ENCODE data around the gene MYADM.

DNA sequence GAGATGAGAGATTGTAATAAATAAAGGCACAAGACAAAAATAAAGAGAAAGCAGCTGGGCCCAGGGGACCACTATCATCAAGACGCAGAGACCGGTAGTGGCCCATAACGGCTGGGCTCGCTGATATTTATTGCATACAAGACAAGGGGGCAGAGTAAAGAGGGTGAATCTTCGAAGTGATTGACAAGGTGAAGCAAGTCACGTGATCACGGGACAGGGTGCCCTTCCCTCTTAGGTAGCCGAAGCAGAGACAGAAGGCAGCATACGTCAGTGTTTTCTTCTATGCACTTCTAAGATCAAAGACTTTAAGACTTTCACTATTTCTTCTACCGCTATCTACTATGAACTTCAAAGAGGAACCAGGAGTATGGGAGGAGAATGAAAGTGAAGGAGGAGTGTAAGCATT, 9.7 kb downstream of the MYADM start:
- TF ChIP-seq, protein P1, sequence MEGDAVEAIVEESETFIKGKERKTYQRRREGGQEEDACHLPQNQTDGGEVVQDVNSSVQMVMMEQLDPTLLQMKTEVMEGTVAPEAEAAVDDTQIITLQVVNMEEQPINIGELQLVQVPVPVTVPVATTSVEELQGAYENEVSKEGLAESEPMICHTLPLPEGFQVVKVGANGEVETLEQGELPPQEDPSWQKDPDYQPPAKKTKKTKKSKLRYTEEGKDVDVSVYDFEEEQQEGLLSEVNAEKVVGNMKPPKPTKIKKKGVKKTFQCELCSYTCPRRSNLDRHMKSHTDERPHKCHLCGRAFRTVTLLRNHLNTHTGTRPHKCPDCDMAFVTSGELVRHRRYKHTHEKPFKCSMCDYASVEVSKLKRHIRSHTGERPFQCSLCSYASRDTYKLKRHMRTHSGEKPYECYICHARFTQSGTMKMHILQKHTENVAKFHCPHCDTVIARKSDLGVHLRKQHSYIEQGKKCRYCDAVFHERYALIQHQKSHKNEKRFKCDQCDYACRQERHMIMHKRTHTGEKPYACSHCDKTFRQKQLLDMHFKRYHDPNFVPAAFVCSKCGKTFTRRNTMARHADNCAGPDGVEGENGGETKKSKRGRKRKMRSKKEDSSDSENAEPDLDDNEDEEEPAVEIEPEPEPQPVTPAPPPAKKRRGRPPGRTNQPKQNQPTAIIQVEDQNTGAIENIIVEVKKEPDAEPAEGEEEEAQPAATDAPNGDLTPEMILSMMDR (IDR thresholded peaks at IDR 0.05), result no peak
- no peak for TF ChIP-seq POLR2A (IDR thresholded peaks at IDR 0.05)

Data from heart left ventricle (tissue), 13 donors.